C4-2B (cell line): ENCODE data around the gene THUMPD3.

Experiments
- H3K27ac ChIP-seq: fragments of 450-650 bp; 2 replicates; pipeline ENCODE4 v1.5.1; 2017
- CTCF ChIP-seq: fragments of 450-650 bp; conservative IDR thresholded peaks from 2 replicates; pipeline ENCODE4 v1.5.1; 2017; ENCODE audit warnings: mild to moderate bottlenecking
- ZFX ChIP-seq: fragments of 450-650 bp; IDR thresholded peaks from 2 replicates; pipeline ENCODE4 v1.6.1; 2017

Gene THUMPD3

GRCh38 chr3:9409981-9410854 is 47.4 kb downstream of the THUMPD3 start:
- no peak overlapping the region for H3K27ac ChIP-seq

DNA sequence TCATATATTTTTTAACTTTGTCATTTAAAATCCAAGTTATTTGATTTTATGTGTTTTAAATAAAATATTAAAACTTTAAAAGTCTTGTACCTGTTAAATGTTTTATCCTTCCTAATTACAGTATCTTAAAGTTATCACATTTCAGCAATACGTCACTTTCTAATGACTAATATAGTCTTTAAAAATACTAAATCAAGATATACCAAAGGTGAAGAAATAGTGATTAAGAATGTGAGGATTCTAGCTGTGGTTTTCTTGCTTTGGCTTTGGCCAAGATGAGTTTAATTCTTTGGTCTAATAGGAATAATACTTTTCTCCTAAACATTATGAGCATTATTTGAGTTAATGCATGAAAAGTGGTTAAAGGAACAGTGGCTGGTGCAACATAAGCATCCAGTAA is 48.4 kb downstream of the THUMPD3 start:
- no peak overlapping the region for H3K27ac ChIP-seq
- TF ChIP-seq ZFX (no peak), CTCF (no peak)

More at GRCh38 chr3:9409981-9410854, 47.4 kb downstream of the THUMPD3 start:
- no peak for TF ChIP-seq ZFX

GRCh38 chr3:9412293-9412692 is 49.4 kb downstream of the THUMPD3 start:
- TF ChIP-seq CTCF (no peak), ZFX (no peak)
- H3K27ac ChIP-seq = no peak overlapping the region

DNA sequence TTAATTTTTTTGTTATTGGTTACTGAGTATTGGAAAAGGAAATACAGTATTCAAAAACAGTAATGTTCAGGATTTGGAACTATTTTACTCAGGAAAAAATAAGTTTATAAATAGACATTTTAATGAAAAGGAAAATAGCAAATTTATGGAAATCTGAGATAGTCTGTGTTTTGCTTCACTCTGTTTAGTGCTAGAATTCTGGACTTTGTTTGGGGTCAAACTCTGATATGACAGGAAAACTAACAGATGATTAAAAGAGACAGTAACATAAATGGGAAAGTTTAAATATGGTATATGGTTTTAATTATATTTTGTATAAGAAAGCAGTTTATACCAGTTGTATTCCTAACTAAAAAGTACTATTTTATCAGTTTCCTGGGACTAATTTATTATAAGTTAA is 52.0 kb downstream of the THUMPD3 start:
- H3K27ac ChIP-seq = no peak overlapping the region

DNA sequence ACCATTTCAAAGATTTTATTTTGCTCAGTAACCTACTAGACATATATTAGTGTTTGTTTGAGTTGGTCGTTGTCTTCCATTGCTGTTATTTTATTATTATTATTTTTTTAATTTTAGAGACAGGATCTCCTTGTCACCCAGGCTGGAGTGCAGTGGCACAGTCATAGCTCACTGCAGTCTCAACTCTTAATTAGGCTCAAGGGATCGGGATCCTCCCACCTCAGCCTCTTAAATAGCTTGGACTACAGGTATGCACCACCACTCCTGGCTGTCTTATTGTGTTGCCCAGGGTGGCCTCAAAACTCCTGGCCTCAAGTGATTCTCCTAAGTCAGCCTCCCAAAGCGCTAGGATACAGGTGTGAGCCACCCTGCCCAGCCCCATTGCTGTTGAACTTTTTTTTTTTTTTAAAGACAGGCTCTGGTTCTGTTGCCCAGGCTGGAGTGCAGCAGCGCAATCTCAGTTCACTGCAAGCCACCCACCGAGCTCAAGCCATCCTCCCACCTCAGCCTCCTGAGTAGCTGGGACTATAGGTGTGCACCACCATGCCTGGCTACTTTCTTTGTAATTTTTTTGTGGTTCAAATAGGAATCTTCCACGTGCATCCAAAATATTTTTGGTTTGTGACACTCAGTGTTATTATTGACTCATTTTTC is 52.8 kb downstream of the THUMPD3 start:
- no peak for TF ChIP-seq CTCF
- no peak for TF ChIP-seq ZFX
- no peak overlapping the region for H3K27ac ChIP-seq

More for the DNA sequence above, 52.0 kb downstream of the THUMPD3 start:
- no peak for TF ChIP-seq ZFX
- no peak for TF ChIP-seq CTCF

DNA sequence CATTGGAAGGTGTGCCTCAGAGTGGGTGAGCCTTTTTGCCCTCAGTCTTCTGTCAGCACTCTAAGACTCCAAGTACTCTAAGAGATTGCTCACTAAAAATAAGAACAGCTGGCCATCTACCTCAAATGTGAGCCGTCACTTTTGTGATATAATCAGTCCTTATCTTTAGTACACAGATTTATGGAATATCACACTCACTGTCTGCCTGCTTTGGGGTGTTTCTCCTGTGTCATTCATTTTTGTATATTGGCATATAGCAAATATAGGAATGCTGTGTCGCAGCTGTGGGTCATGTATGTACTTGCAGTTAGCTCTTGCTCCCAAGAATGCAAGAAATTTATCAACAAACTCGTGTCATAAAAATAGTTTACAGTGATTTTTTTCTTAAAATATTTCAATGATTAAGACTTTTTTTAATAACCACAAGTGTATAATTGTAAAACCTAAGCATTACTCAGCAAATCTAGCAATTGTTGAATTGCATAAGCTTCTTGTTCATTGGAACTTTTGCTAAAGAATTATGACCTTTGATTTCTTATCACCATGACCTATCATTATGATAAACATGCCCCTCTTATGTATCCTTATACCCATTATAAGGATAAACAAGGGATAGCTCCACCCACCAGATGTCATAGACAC is 53.4 kb downstream of the THUMPD3 start:
- H3K27ac ChIP-seq = no peak overlapping the region
- TF ChIP-seq ZFX = no peak
- no peak for TF ChIP-seq CTCF

- H3K27ac ChIP-seq = no peak overlapping the region; the same call in 1 of the 2 replicates
- TF ChIP-seq ZFX = no peak
- TF ChIP-seq CTCF = no peak
Measured at GRCh38 chr3:9420850-9421549, 58.1 kb downstream of the THUMPD3 start.
